ENCODE measurements around the gene PFDN1. TPM values are rescaled to one million over a fixed set of nuclear protein-coding genes. Genes with fewer than 3 reads are reported as not detected.
A peak's percentile ranks its signal among the peaks of the same experiment; 100 is the strongest.

PFDN1 gene
- total and polyA plus RNA-seq, 11 donors: 53.8 to 140 (median 75.0) TPM

GRCh38 chr5:140267559-140268018 is 35.3 kb downstream of the PFDN1 start:
- peak overlapping the region; percentile 47 to 92 (median 79) for H3K27ac ChIP-seq
- H3K4me3 ChIP-seq: peak overlapping the region in 7 of 12 donors; percentile 10 to 35 (median 24)
- H3K9me3 ChIP-seq: no peaks in the 10 kb centered on the region
- 9 to 13% (median 11%) methylated on average over 9 of the region's 9 CpGs for WGBS, 4 donors
- peaks cover 6 to 60% (median 32%) of the 10 kb centered on the region in 12 donors for H3K4me1 ChIP-seq
- DNase-seq (no peak), ATAC-seq (peak; percentile 50 to 87 (median 76))
- no peaks in the 10 kb centered on the region for H3K27me3 ChIP-seq
- intact Hi-C loops (cut with DNase I): loop anchor here in 1 of 10 donors (5.0 kb wide), 1 partner anchor 35 kb away; the partner anchor contains the start of gene PFDN1
- TF ChIP-seq POLR2A (IDR thresholded peaks at IDR 0.05): no peak
- no peak for TF ChIP-seq CTCF (IDR thresholded peaks at IDR 0.05)
- no peaks in the 10 kb centered on the region for H3K36me3 ChIP-seq

- peak overlapping the region; percentile 47 to 92 (median 79) for H3K27ac ChIP-seq
- H3K4me3 ChIP-seq: peak overlapping the region in 7 of 12 donors; percentile 10 to 35 (median 24)
Observed at GRCh38 chr5:140267201-140267540, 35.7 kb downstream of the PFDN1 start.

GRCh38 chr5:140266471-140267200 is 36.3 kb downstream of the PFDN1 start:
- peaks cover 6 to 68% (median 39%) of the 10 kb centered on the region in 12 donors for H3K4me1 ChIP-seq
- intact Hi-C loops (cut with DNase I): loop anchor here in 1 of 10 donors (5.0 kb wide), 1 partner anchor 36 kb away; the partner anchor contains the start of gene PFDN1
- peaks cover 0 to 3% (median 0%) of the 10 kb centered on the region in 9 donors for H3K36me3 ChIP-seq
- H3K4me3 ChIP-seq: peak overlapping the region in 4 of 12 donors; percentile 10 to 26 (median 18)
- H3K27me3 ChIP-seq: no peaks in the 10 kb centered on the region
- no peak for ATAC-seq
- peak overlapping the region in 11 of 12 donors; percentile 47 to 92 (median 81) for H3K27ac ChIP-seq
- TF ChIP-seq POLR2A (IDR thresholded peaks at IDR 0.05): no peak
- no peak for TF ChIP-seq CTCF (IDR thresholded peaks at IDR 0.05)
- 82 to 91% (median 85%) methylated on average over 6 of the region's 6 CpGs for WGBS, 4 donors
- no peak for DNase-seq
- no peaks in the 10 kb centered on the region for H3K9me3 ChIP-seq

More at GRCh38 chr5:140267201-140267540, 35.7 kb downstream of the PFDN1 start:
- DNase-seq (no peak), ATAC-seq (no peak)
- Histone ChIP-seq H3K36me3 (peaks cover 0 to 2% (median 0%) of the 10 kb centered on the region in 9 donors), H3K9me3 (no peaks in the 10 kb centered on the region), H3K27me3 (no peaks in the 10 kb centered on the region), H3K4me1 (peaks cover 6 to 63% (median 35%) of the 10 kb centered on the region in 12 donors)
- 38 to 48% (median 40%) methylated on average over 3 of the region's 3 CpGs for WGBS, 4 donors
- no peak for TF ChIP-seq POLR2A (IDR thresholded peaks at IDR 0.05)
- TF ChIP-seq CTCF (IDR thresholded peaks at IDR 0.05): no peak
- intact Hi-C loops (cut with DNase I): loop anchor here in 1 of 10 donors (5.0 kb wide), 1 partner anchor 35 kb away; the partner anchor contains the start of gene PFDN1

GRCh38 chr5:140265845-140266244 is 37.1 kb downstream of the PFDN1 start:
- Histone ChIP-seq H3K36me3 (peaks cover 0 to 3% (median 0%) of the 10 kb centered on the region in 9 donors), H3K9me3 (no peaks in the 10 kb centered on the region), H3K27ac (peak overlapping the region in 8 of 12 donors; percentile 12 to 92 (median 76)), H3K4me1 (peaks cover 6 to 71% (median 46%) of the 10 kb centered on the region in 12 donors), H3K27me3 (no peaks in the 10 kb centered on the region), H3K4me3 (no peak overlapping the region)
- intact Hi-C loops (cut with DNase I): loop anchor here in 1 of 10 donors (5.0 kb wide), 1 partner anchor 36 kb away; the partner anchor contains the start of gene PFDN1
- TF ChIP-seq POLR2A (IDR thresholded peaks at IDR 0.05) (no peak), CTCF (IDR thresholded peaks at IDR 0.05) (no peak)
- DNase-seq (no peak), ATAC-seq (no peak)
- 94 to 100% (median 96%) methylated on average over 1 of the region's 1 CpG for WGBS, 4 donors
